Measurements from ENCODE around the gene FMN2. TPM values are rescaled to one million over a fixed set of nuclear protein-coding genes. Genes with fewer than 3 reads are reported as not detected.

The FMN2 gene
- 0.59 and 0.61 TPM in 2 replicates for total RNA-seq (2021)
- long read RNA-seq, result 0 reads

GRCh38 chr1:240091614-240092300 lies at the start of gene FMN2:
Gene FMN2 (plus strand): TSS chr1:240091883. CDS start chr1:240092110, 227 bp downstream.
- Mint-ChIP-seq H3K36me3 (ENCODE audit: insufficient read depth in 1 of 3, low read depth in 3 of 3) (no peaks in the 10 kb centered on the region; a peak in 1 of 7 replicates), H3K4me1 (peaks cover 11% of the 10 kb centered on the region in 2 experiments), H3K27me3 (ENCODE audit: low read depth) (peaks cover 66% of the 10 kb centered on the region), H3K9me3 (no peaks in the 10 kb centered on the region; a peak in 1 of 5 replicates), H3K27ac (no peak within 1 kb of the TSS; a peak in 1 of 7 replicates), H3K4me3 (peak within 1 kb of the TSS; percentile 65 to 86)
- no peak within 1 kb of the TSS for H3K4ac ChIP-seq (ENCODE audit: low read depth, low read length)
- H3K9me3 ChIP-seq (ENCODE audit: control insufficient read depth, low read depth, low read length), result no peaks in the 10 kb centered on the region
- no peaks in the 10 kb centered on the region for H3K4me1 ChIP-seq (ENCODE audit: insufficient read depth, low read length)
- no peak within 1 kb of the TSS for H3K27ac ChIP-seq (ENCODE audit: insufficient read length, low read depth, low read length)
- no peak within 1 kb of the TSS for H2BK12ac ChIP-seq (ENCODE audit: insufficient read length, low read depth, low read length)
- WGBS (ENCODE audit: extremely low coverage, insufficient read length, low lambda C conversion rate), result no CpG with 5 or more reads among the region's 78 CpGs
- H3K27me3 ChIP-seq (ENCODE audit: insufficient read depth, low read length), result peaks cover 6% of the 10 kb centered on the region; the same call in 1 of the 2 replicates
- H3K4me2 ChIP-seq (ENCODE audit: insufficient read depth, insufficient read length, low read length), result peak within 1 kb of the TSS; percentile 73
- DNase-seq, result peak; percentile 75
- H2AK5ac ChIP-seq (ENCODE audit: insufficient read length, low read length), result no peak within 1 kb of the TSS
- no peak within 1 kb of the TSS for H3K14ac ChIP-seq (ENCODE audit: insufficient read depth, low read length)
- no peak within 1 kb of the TSS for H4K8ac ChIP-seq (replicated peaks; ENCODE audit: insufficient read length, low read depth, low read length)
- H4K20me1 ChIP-seq (ENCODE audit: control insufficient read depth, insufficient read depth, insufficient read length), result no peaks in the 10 kb centered on the region
- no peak within 1 kb of the TSS for H2BK15ac ChIP-seq (ENCODE audit: low read depth, low read length)
- H2BK20ac ChIP-seq (ENCODE audit: low read depth, low read length, poor library complexity, severe bottlenecking), result no peak within 1 kb of the TSS
- no peak within 1 kb of the TSS for H3K56ac ChIP-seq (ENCODE audit: insufficient read length, low read depth, low read length)
- no peak within 1 kb of the TSS for H4K91ac ChIP-seq (ENCODE audit: insufficient read length, low read depth, low read length)
- no peaks in the 10 kb centered on the region for H3K79me1 ChIP-seq (ENCODE audit: insufficient read depth, low read depth, low read length, poor library complexity, severe bottlenecking)
- H3T11ph ChIP-seq (ENCODE audit: low read length), result no peak within 1 kb of the TSS
- no peak within 1 kb of the TSS for H4K5ac ChIP-seq (ENCODE audit: insufficient read length, low read depth, low read length)
- H2BK5ac ChIP-seq (ENCODE audit: insufficient read length, low read length), result no peak within 1 kb of the TSS
- no peak within 1 kb of the TSS for H3K9ac ChIP-seq (ENCODE audit: extremely low read depth, insufficient read length, low read length)
- H3K23ac ChIP-seq (ENCODE audit: insufficient read length, low read depth, low read length), result no peak within 1 kb of the TSS
- no peak within 1 kb of the TSS for H2BK120ac ChIP-seq (ENCODE audit: low read depth, low read length, poor library complexity, severe bottlenecking)
- TF ChIP-seq CTCF (conservative IDR thresholded peaks at IDR 0.05), result no peak
- no peak within 1 kb of the TSS for H2AFZ ChIP-seq (ENCODE audit: low read length)
- no peaks in the 10 kb centered on the region for H3K79me2 ChIP-seq (ENCODE audit: insufficient read depth, low read length)
- H3K23me2 ChIP-seq (ENCODE audit: insufficient read length, low read depth, low read length, poor library complexity, severe bottlenecking), result peaks cover 16% of the 10 kb centered on the region
- no peak within 1 kb of the TSS for H3K18ac ChIP-seq (ENCODE audit: insufficient read length, low read depth, low read length)
